NCI-H1048 (cell line): ENCODE data around the gene TNNT3.

Experiments used
- DNase-seq: peaks from one replicate; lab custom pipeline; 2025; lab: John Stamatoyannopoulos, UW

Gene TNNT3

DNA sequence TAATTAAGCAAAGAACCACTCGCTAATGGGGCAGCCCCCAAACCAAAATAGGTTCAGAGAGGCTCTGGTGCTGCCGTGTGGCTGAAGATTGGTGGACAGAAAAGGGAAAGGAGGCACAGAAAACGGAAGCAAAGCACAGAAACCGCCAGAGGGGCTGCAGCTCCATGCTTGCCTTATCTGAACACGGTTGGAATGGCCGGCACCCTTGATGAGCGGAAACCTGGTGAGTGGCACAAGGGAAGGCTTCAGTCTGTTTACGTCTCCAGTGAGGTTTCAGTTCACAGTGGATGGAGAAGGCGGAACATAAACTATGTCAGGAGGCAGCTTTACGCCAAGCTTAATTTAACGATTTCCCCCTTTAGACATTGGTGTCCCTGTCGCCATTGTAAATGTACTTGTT, 22.6 kb upstream of the TNNT3 start:
- no peak for DNase-seq

GRCh38 chr11:1899090-1899489, 20.4 kb upstream of the TNNT3 start:
- DNase-seq: no peak

- DNase-seq: no peak
These were observed 19.8 kb upstream of the TNNT3 start for GRCh38 chr11:1899686-1900085.

- DNase-seq: no peak
These were observed 13.3 kb upstream of the TNNT3 start for GRCh38 chr11:1906181-1906580.

DNA sequence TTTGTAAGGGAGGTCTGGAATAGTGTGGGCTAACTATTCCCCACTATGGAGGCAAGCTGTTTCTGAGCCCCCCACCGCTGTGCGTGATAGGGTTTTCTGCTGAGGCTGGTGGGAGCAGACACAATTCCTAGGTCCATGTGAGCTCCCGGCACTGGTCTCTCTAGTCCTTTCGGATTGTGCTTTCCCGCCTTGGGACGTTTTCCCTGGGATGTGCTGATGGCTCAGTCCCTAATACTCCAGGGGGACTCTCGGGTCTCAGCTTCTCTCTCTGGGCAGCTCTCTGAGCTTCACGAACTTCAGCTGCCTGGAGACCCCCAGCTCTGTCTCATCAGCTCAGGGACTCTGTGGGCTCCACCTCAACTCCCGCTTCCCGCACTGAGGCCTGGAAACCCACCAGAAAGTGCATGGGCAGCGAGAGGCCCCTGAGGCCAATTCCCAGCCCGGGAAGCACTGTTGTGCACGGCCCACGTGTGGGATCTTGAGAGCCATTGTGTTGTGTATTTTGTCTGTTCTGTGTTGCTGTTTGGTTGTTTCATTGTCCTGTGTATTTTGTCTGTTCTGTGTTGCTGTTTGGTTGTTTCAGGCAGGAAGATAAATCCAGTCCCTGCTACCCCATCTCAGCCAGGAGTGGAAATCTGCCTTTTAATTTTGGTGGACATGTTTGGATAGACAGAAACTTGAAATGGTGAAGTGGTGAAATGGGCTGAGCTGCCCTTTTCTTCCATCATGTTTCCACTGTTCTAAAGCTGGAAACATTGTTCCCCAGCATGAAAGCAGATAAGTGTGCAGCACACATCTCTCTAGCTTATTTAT, 12.7 kb upstream of the TNNT3 start:
- no peak for DNase-seq

GRCh38 chr11:1908618-1909017, 10.9 kb upstream of the TNNT3 start:
- no peak for DNase-seq

GRCh38 chr11:1909524-1909923, 10.0 kb upstream of the TNNT3 start:
- no peak for DNase-seq

- no peak for DNase-seq
These were observed 7.1 kb upstream of the TNNT3 start for GRCh38 chr11:1912289-1912878.

DNA sequence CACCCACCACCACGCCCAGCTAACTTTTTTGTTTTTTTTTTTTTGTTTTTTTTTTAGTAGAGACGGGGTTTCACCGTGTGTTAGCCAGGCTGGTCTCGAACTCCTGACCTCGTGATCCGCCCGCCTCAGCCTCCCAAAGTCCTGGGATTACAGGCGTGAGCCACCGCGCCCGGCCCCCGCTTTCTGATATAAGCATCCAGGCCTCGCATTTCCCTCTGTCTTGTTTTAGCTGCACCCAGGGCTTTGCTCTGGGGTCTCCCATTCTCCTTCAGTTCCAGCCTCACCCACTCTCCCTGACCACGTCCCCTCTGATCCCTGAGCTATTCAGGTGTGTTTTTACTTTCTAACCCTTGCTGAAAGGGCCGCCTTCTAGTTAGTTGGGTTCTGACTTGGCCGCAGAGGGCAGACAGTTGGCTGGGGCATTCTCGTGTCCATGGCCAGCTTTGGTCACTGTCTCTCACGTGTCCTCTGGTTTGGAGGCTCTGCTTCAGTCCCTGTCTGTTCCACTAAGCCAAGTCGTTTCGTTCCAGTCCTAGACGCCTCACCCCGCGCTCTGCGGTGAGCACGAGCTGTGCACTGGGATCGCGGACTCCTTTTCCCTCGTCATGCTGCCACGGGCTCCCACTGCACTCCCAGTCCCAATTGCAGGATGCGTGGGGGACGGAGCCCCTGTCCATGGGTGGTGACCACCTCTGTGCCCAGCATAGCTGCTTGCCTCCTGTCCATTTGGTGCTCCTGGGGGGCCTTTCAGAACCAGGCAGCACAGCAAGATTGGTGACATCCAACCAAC, 6.0 kb upstream of the TNNT3 start:
- DNase-seq: no peak

DNA sequence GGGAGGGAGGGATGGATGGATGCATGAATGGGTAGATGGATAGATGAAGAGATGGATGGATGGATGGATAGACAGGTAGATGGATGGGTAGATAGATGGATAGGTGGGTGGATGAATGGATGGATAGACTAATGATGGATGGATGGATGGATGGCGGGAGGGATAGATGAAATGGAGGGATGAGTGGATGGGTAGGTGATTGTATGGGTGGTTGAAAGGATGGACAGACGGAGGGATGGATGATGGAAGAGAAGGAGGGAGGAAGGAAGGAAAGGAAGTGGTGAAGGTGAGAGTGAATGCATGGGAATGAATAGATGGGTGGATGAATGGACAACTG, 3.7 kb upstream of the TNNT3 start:
- DNase-seq: no peak

- no peak for DNase-seq
These were observed 3.1 kb upstream of the TNNT3 start for GRCh38 chr11:1916132-1916985.

DNA sequence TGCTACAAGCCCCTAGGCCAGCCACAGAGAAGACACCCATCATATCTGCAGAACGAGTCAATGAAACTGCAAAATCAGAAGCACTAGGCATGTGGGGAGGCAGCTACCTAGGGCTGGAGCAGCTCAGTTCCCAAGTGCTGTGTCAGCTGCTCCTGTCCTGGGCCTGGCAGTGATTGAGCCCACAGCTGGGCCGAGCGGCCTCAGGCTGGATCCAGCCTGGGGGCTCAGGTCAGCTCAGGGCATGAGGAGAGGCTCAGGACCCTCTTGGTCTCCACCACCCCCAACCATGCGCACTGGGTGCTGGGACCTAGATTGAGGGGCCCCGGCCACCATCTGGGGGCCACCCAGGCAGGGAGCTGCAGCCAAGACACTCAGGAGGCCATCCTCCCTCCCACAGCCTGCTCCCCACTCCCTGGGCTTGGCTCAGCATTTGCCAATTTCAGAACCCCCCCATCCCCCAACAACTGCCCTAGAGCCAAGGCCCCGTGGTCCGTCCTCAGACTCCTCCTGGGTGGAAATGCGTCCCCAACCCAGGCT, 2.4 kb upstream of the TNNT3 start:
- DNase-seq: no peak

GRCh38 chr11:1917523-1918435, 1.7 kb upstream of the TNNT3 start:
- DNase-seq: no peak

- DNase-seq: no peak
These were observed 827 bp upstream of the TNNT3 start for GRCh38 chr11:1918436-1919315.

- DNase-seq: no peak
These were observed 815 bp downstream of the TNNT3 start for GRCh38 chr11:1920128-1920908.

- no peak for DNase-seq
These were observed 1.5 kb downstream of the TNNT3 start for GRCh38 chr11:1920909-1921573.

- no peak for DNase-seq
These were observed 2.2 kb downstream of the TNNT3 start for GRCh38 chr11:1921574-1922141.

DNA sequence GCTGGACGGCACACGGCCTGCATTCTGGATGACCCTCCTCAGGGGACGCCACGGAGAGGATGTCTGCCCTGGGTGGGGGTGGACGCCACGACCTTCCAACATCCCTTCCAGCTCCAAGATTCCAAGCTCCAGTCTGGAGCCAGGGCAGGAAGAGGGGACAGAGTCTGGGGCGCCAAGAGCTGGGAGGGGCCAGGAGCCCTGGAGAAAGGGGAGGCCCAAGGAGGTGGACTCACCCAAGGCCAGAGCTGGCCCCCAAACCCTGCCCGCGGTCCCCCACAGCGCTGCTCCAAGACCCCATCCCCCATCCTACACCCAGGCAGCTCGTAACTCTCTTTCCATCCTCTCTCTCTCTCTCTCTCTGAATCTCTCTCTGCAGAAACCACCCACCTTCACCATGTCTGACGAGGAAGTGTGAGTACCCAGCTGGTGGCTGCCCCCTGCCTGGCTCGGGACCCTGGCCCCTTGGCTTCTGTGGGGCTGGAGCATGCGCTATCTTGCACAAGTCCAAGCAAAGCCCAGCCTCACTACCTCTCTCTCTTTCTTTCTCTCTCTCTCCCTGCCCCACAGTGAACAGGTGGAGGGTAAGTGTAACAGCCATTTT, 3.1 kb downstream of the TNNT3 start:
- no peak for DNase-seq
